OCI-LY1 (cell line): ENCODE results near the gene HS3ST5.

ENCODE experiments used
- H2AFZ ChIP-seq: fragments of 200-600 bp; sonication (generic), shearing (Covaris generic); 2 replicates; pipeline ENCODE4 v1.6.0; 2014; ENCODE audit warnings: antibody characterized with exemption, mild to moderate bottlenecking, low read length
- H3F3A ChIP-seq: fragments of 200-600 bp; sonication (generic), shearing (Covaris generic); 2 replicates; pipeline ENCODE4 v1.6.0; 2014; ENCODE audit warnings: mild to moderate bottlenecking, antibody characterized with exemption, low read length, moderate library complexity; ENCODE audit not compliant: insufficient read depth
- H3K27ac ChIP-seq: fragments of 200-600 bp; sonication (generic); 2 replicates; pipeline ENCODE4 v1.5.1; 2014; ENCODE audit warnings: low read length, mixed run types, mild to moderate bottlenecking, low read depth; ENCODE audit not compliant: poor library complexity, severe bottlenecking
- H3K27me3 ChIP-seq: fragments of 200-600 bp; sonication (generic); 2 replicates; pipeline ENCODE4 v1.6.0; 2014; ENCODE audit warnings: antibody characterized with exemption, mild to moderate bottlenecking, low read length, moderate library complexity; ENCODE audit not compliant: insufficient read depth
- H3K36me3 ChIP-seq: fragments of 200-600 bp; sonication (generic); 2 replicates; pipeline ENCODE4 v1.6.1; 2014; ENCODE audit warnings: mild to moderate bottlenecking, antibody characterized with exemption, low read length, moderate library complexity, mixed read lengths; ENCODE audit not compliant: insufficient read depth
- H3K4me1 ChIP-seq: fragments of 200-600 bp; sonication (generic); 2 replicates; pipeline ENCODE4 v1.5.1; 2014; ENCODE audit warnings: mild to moderate bottlenecking, low read length, moderate library complexity; ENCODE audit not compliant: insufficient read depth, severe bottlenecking
- H3K4me2 ChIP-seq: fragments of 200-600 bp; sonication (generic), shearing (Covaris generic); 2 replicates; pipeline ENCODE4 v1.6.1; 2014; ENCODE audit warnings: low read length
- H3K4me3 ChIP-seq: fragments of 200-600 bp; sonication (generic); 2 replicates; pipeline ENCODE4 v1.5.1; 2014; ENCODE audit warnings: low read length, low read depth, mild to moderate bottlenecking, mixed read lengths; ENCODE audit not compliant: poor library complexity, severe bottlenecking
- H3K79me2 ChIP-seq: fragments of 200-600 bp; shearing (Covaris generic); 2 replicates; pipeline ENCODE4 v1.6.1; 2016; ENCODE audit warnings: mixed run types, low read length, mixed read lengths; ENCODE audit not compliant: insufficient read depth
- H3K9ac ChIP-seq: fragments of 200-600 bp; sonication (generic), shearing (Covaris generic); 2 replicates; pipeline ENCODE4 v1.6.1; 2014; ENCODE audit warnings: mild to moderate bottlenecking, low read length, mixed read lengths
- H3K9me2 ChIP-seq: fragments of 200-600 bp; sonication (generic), shearing (Covaris generic); 2 replicates; pipeline ENCODE4 v1.6.1; 2014; ENCODE audit warnings: low read depth, mild to moderate bottlenecking, low read length, mixed read lengths
- H3K9me3 ChIP-seq: fragments of 200-600 bp; shearing (Covaris generic); 2 replicates; pipeline ENCODE4 v1.6.1; 2014; ENCODE audit warnings: low read length, mixed read lengths
- H4K20me1 ChIP-seq: fragments of 200-600 bp; sonication (generic), shearing (Covaris generic); 2 replicates; pipeline ENCODE4 v1.6.0; 2016; ENCODE audit warnings: mild to moderate bottlenecking, low read length; ENCODE audit not compliant: insufficient read depth
- EZH2 ChIP-seq: fragments of 200-600 bp; sonication (generic), shearing (Covaris generic); IDR thresholded peaks from 2 replicates; pipeline ENCODE4 v1.8.0; 2017; ENCODE audit warnings: borderline replicate concordance, mixed run types, mild to moderate bottlenecking, antibody characterized with exemption, low read length, moderate library complexity, mixed read lengths
- TF ChIP-seq, protein P1 (sequence below): fragments of 200-600 bp; sonication (generic), shearing (Covaris generic); IDR thresholded peaks from 2 replicates; pipeline ENCODE4 v1.5.1; 2017; ENCODE audit warnings: mild to moderate bottlenecking, antibody characterized with exemption, low read length, moderate library complexity, mixed read lengths

Gene HS3ST5

DNA sequence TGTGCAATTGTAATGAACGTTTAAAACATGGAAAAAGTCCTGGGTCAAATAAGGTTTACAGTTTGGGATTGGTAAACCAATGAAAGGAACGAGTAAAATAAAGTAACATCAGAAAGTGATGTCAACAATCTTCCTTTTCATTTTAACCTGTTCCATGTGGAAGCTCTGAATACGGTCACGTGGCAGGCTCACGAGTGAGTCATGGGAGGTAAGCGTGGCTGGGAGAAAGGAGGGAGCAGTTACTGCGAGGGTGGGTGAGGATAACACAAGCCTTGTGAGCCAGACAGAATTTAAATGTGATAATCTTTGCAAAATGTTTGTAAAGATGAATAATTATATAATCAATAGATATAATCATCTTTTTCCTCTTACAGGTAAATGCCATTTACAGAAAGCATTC lies 200.6 kb downstream of the HS3ST5 start:
- H3F3A ChIP-seq, result no peaks in the 10 kb centered on the region
- H2AFZ ChIP-seq, result no peak overlapping the region
- no peak overlapping the region for H3K27ac ChIP-seq
- no peaks in the 10 kb centered on the region for H3K27me3 ChIP-seq
- no peak overlapping the region for H3K4me3 ChIP-seq
- no peaks in the 10 kb centered on the region for H4K20me1 ChIP-seq
- H3K9me2 ChIP-seq, result no peaks in the 10 kb centered on the region
- no peaks in the 10 kb centered on the region for H3K9me3 ChIP-seq
- H3K4me2 ChIP-seq, result no peak overlapping the region
- no peaks in the 10 kb centered on the region for H3K4me1 ChIP-seq
- TF ChIP-seq, protein P1, sequence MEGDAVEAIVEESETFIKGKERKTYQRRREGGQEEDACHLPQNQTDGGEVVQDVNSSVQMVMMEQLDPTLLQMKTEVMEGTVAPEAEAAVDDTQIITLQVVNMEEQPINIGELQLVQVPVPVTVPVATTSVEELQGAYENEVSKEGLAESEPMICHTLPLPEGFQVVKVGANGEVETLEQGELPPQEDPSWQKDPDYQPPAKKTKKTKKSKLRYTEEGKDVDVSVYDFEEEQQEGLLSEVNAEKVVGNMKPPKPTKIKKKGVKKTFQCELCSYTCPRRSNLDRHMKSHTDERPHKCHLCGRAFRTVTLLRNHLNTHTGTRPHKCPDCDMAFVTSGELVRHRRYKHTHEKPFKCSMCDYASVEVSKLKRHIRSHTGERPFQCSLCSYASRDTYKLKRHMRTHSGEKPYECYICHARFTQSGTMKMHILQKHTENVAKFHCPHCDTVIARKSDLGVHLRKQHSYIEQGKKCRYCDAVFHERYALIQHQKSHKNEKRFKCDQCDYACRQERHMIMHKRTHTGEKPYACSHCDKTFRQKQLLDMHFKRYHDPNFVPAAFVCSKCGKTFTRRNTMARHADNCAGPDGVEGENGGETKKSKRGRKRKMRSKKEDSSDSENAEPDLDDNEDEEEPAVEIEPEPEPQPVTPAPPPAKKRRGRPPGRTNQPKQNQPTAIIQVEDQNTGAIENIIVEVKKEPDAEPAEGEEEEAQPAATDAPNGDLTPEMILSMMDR, result no peak
- no peak for TF ChIP-seq EZH2
- no peak overlapping the region for H3K9ac ChIP-seq
- no peaks in the 10 kb centered on the region for H3K36me3 ChIP-seq
- no peaks in the 10 kb centered on the region for H3K79me2 ChIP-seq

GRCh38 chr6:114140416-114140815 lies 202.4 kb downstream of the HS3ST5 start:
- H3K9me3 ChIP-seq, result no peaks in the 10 kb centered on the region
- no peaks in the 10 kb centered on the region for H4K20me1 ChIP-seq
- H3K9ac ChIP-seq, result no peak overlapping the region
- no peak overlapping the region for H2AFZ ChIP-seq
- no peaks in the 10 kb centered on the region for H3K36me3 ChIP-seq
- no peak overlapping the region for H3K27ac ChIP-seq
- TF ChIP-seq, protein P1, result no peak
- H3K27me3 ChIP-seq, result no peaks in the 10 kb centered on the region
- H3K4me3 ChIP-seq, result no peak overlapping the region
- no peaks in the 10 kb centered on the region for H3K79me2 ChIP-seq
- no peaks in the 10 kb centered on the region for H3K4me1 ChIP-seq
- H3F3A ChIP-seq, result no peaks in the 10 kb centered on the region
- no peak overlapping the region for H3K4me2 ChIP-seq
- H3K9me2 ChIP-seq, result no peaks in the 10 kb centered on the region

DNA sequence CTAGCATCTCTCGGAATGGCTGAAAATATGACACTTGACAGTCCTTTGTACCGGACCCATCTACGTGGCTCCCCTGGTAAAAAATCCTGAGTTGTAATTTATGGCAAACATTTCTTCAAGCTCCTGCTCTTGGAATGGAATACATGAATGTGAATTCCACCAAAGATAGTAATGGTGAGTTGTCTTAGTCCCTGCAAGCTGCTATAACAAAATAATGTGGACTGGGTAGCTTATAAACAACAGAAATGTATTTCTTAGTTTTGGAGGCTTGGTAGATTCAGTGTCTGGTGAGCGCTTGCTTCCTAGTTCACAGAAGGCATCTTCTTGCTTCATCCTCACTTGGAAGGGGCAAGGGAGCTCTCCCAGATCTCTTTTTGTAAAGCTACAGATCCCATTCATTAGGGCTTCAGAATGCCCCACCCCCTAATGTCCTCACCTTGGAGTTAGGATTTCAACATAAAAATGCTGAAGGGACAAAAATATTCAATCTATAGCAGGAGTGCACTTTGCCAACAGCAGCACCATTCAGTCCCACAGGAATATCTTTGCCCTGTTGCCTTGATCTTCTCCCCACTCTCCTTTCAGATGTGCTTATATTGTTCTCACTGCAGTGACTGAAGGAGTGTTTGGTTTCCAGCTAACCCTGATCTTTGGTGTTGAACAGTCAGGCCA lies 204.1 kb downstream of the HS3ST5 start:
- Histone ChIP-seq H3K9ac (no peak overlapping the region), H3K4me3 (no peak overlapping the region), H3K4me1 (no peaks in the 10 kb centered on the region), H3K4me2 (no peak overlapping the region), H2AFZ (no peak overlapping the region), H3K27me3 (no peaks in the 10 kb centered on the region), H3K9me2 (no peaks in the 10 kb centered on the region), H3F3A (no peaks in the 10 kb centered on the region), H3K36me3 (no peaks in the 10 kb centered on the region), H4K20me1 (no peaks in the 10 kb centered on the region), H3K27ac (no peak overlapping the region), H3K9me3 (no peaks in the 10 kb centered on the region), H3K79me2 (no peaks in the 10 kb centered on the region)
- TF ChIP-seq, protein P1, result no peak
- TF ChIP-seq EZH2, result no peak
